ENCODE results near the gene MYOM3. TPM values are rescaled to one million over a fixed set of nuclear protein-coding genes. Genes with fewer than 3 reads are reported as not detected.
"Not testable (repeated sequence)": the region's sequence is repeated elsewhere in the genome, so short reads cannot be mapped to it uniquely, and the experiment has no call there.

MYOM3 gene
- total RNA-seq, 1 experiment from 2014 or later = 7.9 TPM

GRCh38 chr1:24012878-24013277, 99.1 kb downstream of the MYOM3 start:
- CTCF ChIA-PET; H3K36me3 ChIP-seq (ENCODE audit: control insufficient read depth in 1 of 2, insufficient read depth in 2 of 2, low read length in 2 of 2); ATAC-seq; BruUV-seq (replicated peaks); H3K27ac ChIP-seq (ENCODE audit: low read depth, low read length); H3K27me3 ChIP-seq (ENCODE audit: insufficient read depth, low read length); H3K9me2 ChIP-seq (ENCODE audit: insufficient read depth); H2AFZ ChIP-seq (ENCODE audit: low read depth, low read length, poor library complexity, severe bottlenecking); H3K9me3 ChIP-seq (ENCODE audit: control insufficient read depth in 1 of 2, insufficient read depth in 1 of 2, low read depth in 1 of 2, low read length in 2 of 2); H4K20me1 ChIP-seq (ENCODE audit: insufficient read depth); H3K79me2 ChIP-seq (ENCODE audit: insufficient read depth, low read length); H3K4me2 ChIP-seq (ENCODE audit: low read length); H3K9ac ChIP-seq (ENCODE audit: low read length); RAD21 ChIA-PET (ENCODE audit: low non-redundant PET in 1 of 2, low total read pairs in 2 of 2, uncharacterized antibody in 2 of 2, unreplicated experiment in 2 of 2); POLR2A ChIA-PET; H3K4me3 ChIP-seq (replicated peaks in 1 of 2; ENCODE audit: low read depth in 1 of 2, low read length in 2 of 2); DNase-seq (ENCODE audit: low read depth, low spot score); intact Hi-C loops (cut with micrococcal nuclease): not testable (repeated sequence)
- H3K4me1 ChIP-seq (ENCODE audit: control insufficient read depth in 1 of 2, insufficient read depth in 2 of 2, low read length in 2 of 2) = peaks cover 19 to 22% of the 10 kb centered on the region in 2 experiments

GRCh38 chr1:24010650-24011049, 101.3 kb downstream of the MYOM3 start:
- no peak for DNase-seq (ENCODE audit: low read depth, low spot score)
- Histone ChIP-seq H3K4me3 (replicated peaks in 1 of 2; ENCODE audit: low read depth in 1 of 2, low read length in 2 of 2) (no peak overlapping the region), H3K9me2 (ENCODE audit: insufficient read depth) (no peaks in the 10 kb centered on the region), H3K4me1 (ENCODE audit: control insufficient read depth in 1 of 2, insufficient read depth in 2 of 2, low read length in 2 of 2) (peaks cover 13 to 15% of the 10 kb centered on the region in 2 experiments), H3K27me3 (ENCODE audit: insufficient read depth, low read length) (no peaks in the 10 kb centered on the region), H3K9me3 (ENCODE audit: control insufficient read depth in 1 of 2, insufficient read depth in 1 of 2, low read depth in 1 of 2, low read length in 2 of 2) (no peaks in the 10 kb centered on the region), H3K9ac (ENCODE audit: low read length) (no peak overlapping the region), H3K27ac (ENCODE audit: low read depth, low read length) (no peak overlapping the region), H2AFZ (ENCODE audit: low read depth, low read length, poor library complexity, severe bottlenecking) (no peak overlapping the region), H3K79me2 (ENCODE audit: insufficient read depth, low read length) (no peaks in the 10 kb centered on the region), H3K4me2 (ENCODE audit: low read length) (no peak overlapping the region), H3K36me3 (ENCODE audit: control insufficient read depth in 1 of 2, insufficient read depth in 2 of 2, low read length in 2 of 2) (no peaks in the 10 kb centered on the region), H4K20me1 (ENCODE audit: insufficient read depth) (no peaks in the 10 kb centered on the region)
- ATAC-seq = no peak
- no TSS peak for BruUV-seq (replicated peaks)
- no peak for TF ChIP-seq EZH2phosphoT487 (IDR thresholded peaks at IDR 0.05; ENCODE audit: borderline replicate concordance)
- no peak for TF ChIP-seq RAD21 (IDR thresholded peaks at IDR 0.05; ENCODE audit: low read depth)
- no peak for TF ChIP-seq POLR2A (IDR thresholded peaks at IDR 0.05; ENCODE audit: borderline replicate concordance, extremely low read depth, insufficient read depth, insufficient read length)
- no peak for TF ChIP-seq YY1 (IDR thresholded peaks at IDR 0.05; ENCODE audit: extremely low read depth, insufficient replicate concordance, low read depth, low read length)
- no peak for TF ChIP-seq ZFX (IDR thresholded peaks at IDR 0.05)
- TF ChIP-seq ELF1 (IDR thresholded peaks at IDR 0.05; ENCODE audit: borderline replicate concordance, low read depth) = no peak
- no peak for TF ChIP-seq ZBTB33 (IDR thresholded peaks at IDR 0.05; ENCODE audit: extremely low read depth, insufficient replicate concordance, low read length)
- no peak for TF ChIP-seq JUND (IDR thresholded peaks at IDR 0.05)
- no peak for TF ChIP-seq SRF (IDR thresholded peaks at IDR 0.05; ENCODE audit: low read depth)
- TF ChIP-seq TCF7L2 (IDR thresholded peaks at IDR 0.05; ENCODE audit: borderline replicate concordance, extremely low read depth, insufficient read depth, insufficient read length) = no peak
- no peak for TF ChIP-seq REST (IDR thresholded peaks at IDR 0.05; ENCODE audit: low read depth)
- TF ChIP-seq MAX (IDR thresholded peaks at IDR 0.05) = no peak
- no peak for TF ChIP-seq EZH2 (IDR thresholded peaks at IDR 0.05)
- no peak for TF ChIP-seq ZNF274 (IDR thresholded peaks at IDR 0.05; ENCODE audit: low read depth, low read length)
- CTCF ChIA-PET = no interaction called here
- RAD21 ChIA-PET (ENCODE audit: low non-redundant PET in 1 of 2, low total read pairs in 2 of 2, uncharacterized antibody in 2 of 2, unreplicated experiment in 2 of 2) = no interaction called here
- intact Hi-C loops (cut with micrococcal nuclease) = no loop called here
- POLR2A ChIA-PET = no interaction called here
